B cell (primary cell): ENCODE results near the gene KCNH5.

Source experiments
- EZH2 ChIP-seq: IDR thresholded peaks from 2 replicates; pipeline ENCODE4 v1.6.1; 2012; ENCODE audit warnings: borderline replicate concordance, low read depth, mild to moderate bottlenecking, moderate library complexity, low read length; ENCODE audit not compliant: insufficient read depth, poor library complexity, severe bottlenecking
- TF ChIP-seq, protein P1 (sequence below): fragments of 200-600 bp; IDR thresholded peaks from one replicate; pipeline ENCODE4 v1.8.0; 2022; ENCODE audit warnings: antibody characterized with exemption, mild to moderate bottlenecking

DNA sequence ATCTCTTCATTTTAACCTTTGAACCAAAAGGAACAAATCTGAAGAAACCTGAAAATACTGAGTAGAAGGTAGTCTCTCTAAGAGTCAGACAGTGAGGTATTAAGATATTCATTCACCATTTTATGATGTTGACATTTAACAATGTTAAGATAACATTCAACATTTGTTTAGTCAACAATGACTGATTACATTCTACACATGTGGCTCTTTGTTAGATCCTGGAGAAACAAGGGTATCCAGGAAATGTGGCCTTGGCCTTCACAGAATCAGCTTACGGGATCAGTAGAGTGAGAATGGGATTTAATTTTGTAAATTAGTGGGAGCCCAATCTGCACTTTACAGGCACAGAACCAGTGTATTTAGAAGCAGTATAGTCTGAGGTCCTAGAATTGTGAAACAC is 355.5 kb downstream of the KCNH5 start:
- TF ChIP-seq, protein P1, sequence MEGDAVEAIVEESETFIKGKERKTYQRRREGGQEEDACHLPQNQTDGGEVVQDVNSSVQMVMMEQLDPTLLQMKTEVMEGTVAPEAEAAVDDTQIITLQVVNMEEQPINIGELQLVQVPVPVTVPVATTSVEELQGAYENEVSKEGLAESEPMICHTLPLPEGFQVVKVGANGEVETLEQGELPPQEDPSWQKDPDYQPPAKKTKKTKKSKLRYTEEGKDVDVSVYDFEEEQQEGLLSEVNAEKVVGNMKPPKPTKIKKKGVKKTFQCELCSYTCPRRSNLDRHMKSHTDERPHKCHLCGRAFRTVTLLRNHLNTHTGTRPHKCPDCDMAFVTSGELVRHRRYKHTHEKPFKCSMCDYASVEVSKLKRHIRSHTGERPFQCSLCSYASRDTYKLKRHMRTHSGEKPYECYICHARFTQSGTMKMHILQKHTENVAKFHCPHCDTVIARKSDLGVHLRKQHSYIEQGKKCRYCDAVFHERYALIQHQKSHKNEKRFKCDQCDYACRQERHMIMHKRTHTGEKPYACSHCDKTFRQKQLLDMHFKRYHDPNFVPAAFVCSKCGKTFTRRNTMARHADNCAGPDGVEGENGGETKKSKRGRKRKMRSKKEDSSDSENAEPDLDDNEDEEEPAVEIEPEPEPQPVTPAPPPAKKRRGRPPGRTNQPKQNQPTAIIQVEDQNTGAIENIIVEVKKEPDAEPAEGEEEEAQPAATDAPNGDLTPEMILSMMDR: no peak
- no peak for TF ChIP-seq EZH2
